ENCODE results near the gene PPP1R12A. TPM values are rescaled to one million over a fixed set of nuclear protein-coding genes. Genes with fewer than 3 reads are reported as not detected.

The PPP1R12A gene
- polyA plus RNA-seq, 3 donors, result 26.2 to 57.2 (median 33.1) TPM

GRCh38 chr12:79884401-79885006 is 50.4 kb downstream of the PPP1R12A start:
- H3K27me3 ChIP-seq (ENCODE audit: control insufficient read depth in 2 of 2, insufficient read depth in 2 of 2, low read length in 2 of 2), result no peaks in the 10 kb centered on the region
- H4K20me1 ChIP-seq (ENCODE audit: insufficient read depth, low read length), result peaks cover 99% of the 10 kb centered on the region
- no peak overlapping the region for H3K9ac ChIP-seq (ENCODE audit: insufficient read depth, low read length, poor library complexity, severe bottlenecking)
- DNase-seq, result no peak
- Mint-ChIP-seq H3K4me3 (no peak overlapping the region), H3K9me3 (no peaks in the 10 kb centered on the region), H3K27me3 (ENCODE audit: low read depth in 3 of 3) (no peaks in the 10 kb centered on the region), H3K4me1 (peaks cover 56% of the 10 kb centered on the region), H3K36me3 (peaks cover 0 to 4% of the 10 kb centered on the region in 2 donors), H3K27ac (no peak overlapping the region)
- intact Hi-C loops (cut with micrococcal nuclease), result loop anchor here in 1 of 2 donors (10.0 kb wide), 1 partner anchor 50 kb away; the partner anchor contains the start of gene PPP1R12A
- H3K4me3 ChIP-seq (replicated peaks in 1 of 3; ENCODE audit: low read depth in 2 of 3, low read length in 3 of 3), result no peak overlapping the region
- no peak overlapping the region for H3K27ac ChIP-seq (ENCODE audit: low read depth in 1 of 2, low read length in 2 of 2)
- no peak overlapping the region for H3K4me2 ChIP-seq (replicated peaks; ENCODE audit: extremely low read depth, low read length, poor library complexity, severe bottlenecking)
- no peaks in the 10 kb centered on the region for H3K36me3 ChIP-seq (replicated peaks in 1 of 2; ENCODE audit: control insufficient read depth in 1 of 2, insufficient read depth in 2 of 2, low read length in 2 of 2)
- no peak overlapping the region for H2AFZ ChIP-seq (ENCODE audit: insufficient read depth, low read depth, low read length, poor library complexity, severe bottlenecking)
- H3K79me2 ChIP-seq (ENCODE audit: insufficient read depth, low read length), result peaks cover 100% of the 10 kb centered on the region
- no peaks in the 10 kb centered on the region for H3K9me3 ChIP-seq (replicated peaks in 1 of 2; ENCODE audit: control insufficient read depth in 1 of 2, insufficient read depth in 1 of 2, low read length in 2 of 2)
- no peak for TF ChIP-seq CTCF (IDR thresholded peaks at IDR 0.05)
- WGBS (ENCODE audit: insufficient coverage), result no CpG with 5 or more reads among the region's 3 CpGs
- peaks cover 21 to 27% of the 10 kb centered on the region in 2 donors for H3K4me1 ChIP-seq (ENCODE audit: control insufficient read depth in 1 of 2, insufficient read depth in 2 of 2, low read length in 2 of 2)

- Mint-ChIP-seq H3K4me1 (peaks cover 52% of the 10 kb centered on the region), H3K9me3 (no peaks in the 10 kb centered on the region), H3K4me3 (no peak overlapping the region), H3K27me3 (ENCODE audit: low read depth in 3 of 3) (no peaks in the 10 kb centered on the region), H3K36me3 (peaks cover 2 to 7% of the 10 kb centered on the region in 2 donors), H3K27ac (peak overlapping the region in 1 of 7 donors; percentile 13)
- WGBS (ENCODE audit: insufficient coverage), result no CpG with 5 or more reads among the region's 1 CpG
- intact Hi-C loops (cut with micrococcal nuclease), result loop anchor here in 1 of 2 donors (10.0 kb wide), 1 partner anchor 52 kb away; the partner anchor contains the start of gene PPP1R12A
- no peaks in the 10 kb centered on the region for H3K9me3 ChIP-seq (replicated peaks in 1 of 2; ENCODE audit: control insufficient read depth in 1 of 2, insufficient read depth in 1 of 2, low read length in 2 of 2)
- H2AFZ ChIP-seq (ENCODE audit: insufficient read depth, low read depth, low read length, poor library complexity, severe bottlenecking), result no peak overlapping the region
- peaks cover 99% of the 10 kb centered on the region for H4K20me1 ChIP-seq (ENCODE audit: insufficient read depth, low read length)
- H3K4me2 ChIP-seq (replicated peaks; ENCODE audit: extremely low read depth, low read length, poor library complexity, severe bottlenecking), result no peak overlapping the region
- no peak for DNase-seq
- H3K36me3 ChIP-seq (replicated peaks in 1 of 2; ENCODE audit: control insufficient read depth in 1 of 2, insufficient read depth in 2 of 2, low read length in 2 of 2), result no peaks in the 10 kb centered on the region
- H3K27ac ChIP-seq (ENCODE audit: low read depth in 1 of 2, low read length in 2 of 2), result no peak overlapping the region
- peaks cover 100% of the 10 kb centered on the region for H3K79me2 ChIP-seq (ENCODE audit: insufficient read depth, low read length)
- no peak for TF ChIP-seq CTCF (IDR thresholded peaks at IDR 0.05)
- H3K4me3 ChIP-seq (replicated peaks in 1 of 3; ENCODE audit: low read depth in 2 of 3, low read length in 3 of 3), result no peak overlapping the region
- H3K9ac ChIP-seq (ENCODE audit: insufficient read depth, low read length, poor library complexity, severe bottlenecking), result no peak overlapping the region
- H3K4me1 ChIP-seq (ENCODE audit: control insufficient read depth in 1 of 2, insufficient read depth in 2 of 2, low read length in 2 of 2), result peaks cover 19 to 27% of the 10 kb centered on the region in 2 donors
- no peaks in the 10 kb centered on the region for H3K27me3 ChIP-seq (ENCODE audit: control insufficient read depth in 2 of 2, insufficient read depth in 2 of 2, low read length in 2 of 2)
Measured at GRCh38 chr12:79883216-79883615, 51.7 kb downstream of the PPP1R12A start.

Measured in CD14-positive monocyte (primary cell).